Hepatocyte (in vitro differentiated cells): Measurements from ENCODE around the gene KCNG4. TPM values are rescaled to one million over a fixed set of nuclear protein-coding genes. Genes with fewer than 3 reads are reported as not detected.

Experiments used
- DNase-seq: peaks from one replicate; pipeline ENCODE4 v3.0.0-alpha.2; 2016; ENCODE audit warnings: low spot score
- H2AFZ ChIP-seq: fragments of 200-600 bp; sonication (generic); 2 replicates; pipeline ENCODE4 v1.6.0; 2016; ENCODE audit warnings: antibody characterized with exemption, mild to moderate bottlenecking
- H3K27ac ChIP-seq: fragments of 200-600 bp; sonication (generic); 2 replicates; pipeline ENCODE4 v1.5.1; 2016; ENCODE audit warnings: mild to moderate bottlenecking
- H3K27me3 ChIP-seq: fragments of 200-600 bp; sonication (generic); 2 replicates; pipeline ENCODE4 v1.6.1; 2016
- H3K36me3 ChIP-seq: fragments of 200-600 bp; sonication (generic); replicated peaks from 2 replicates; pipeline ENCODE4 v1.5.1; 2016; ENCODE audit warnings: low read depth; ENCODE audit not compliant: insufficient read depth
- H3K4me1 ChIP-seq: fragments of 200-600 bp; sonication (generic); 2 replicates; pipeline ENCODE4 v1.5.1; 2016; ENCODE audit warnings: mild to moderate bottlenecking, moderate library complexity; ENCODE audit not compliant: insufficient read depth
- H3K4me2 ChIP-seq: fragments of 200-600 bp; sonication (generic); 2 replicates; pipeline ENCODE4 v1.6.0; 2016
- H3K4me3 ChIP-seq: fragments of 200-600 bp; sonication (generic); 2 replicates; pipeline ENCODE4 v1.5.1; 2016; ENCODE audit warnings: mild to moderate bottlenecking
- H3K79me2 ChIP-seq: fragments of 200-600 bp; sonication (generic); 2 replicates; pipeline ENCODE4 v1.6.0; 2017; ENCODE audit warnings: mild to moderate bottlenecking
- H3K9me2 ChIP-seq: fragments of 200-600 bp; sonication (generic); replicated peaks from 2 replicates; pipeline ENCODE4 v1.6.0; 2017; ENCODE audit warnings: mild to moderate bottlenecking; ENCODE audit not compliant: insufficient read depth
- H3K9me3 ChIP-seq: fragments of 200-600 bp; sonication (generic); 2 replicates; pipeline ENCODE4 v1.5.1; 2016; ENCODE audit warnings: low read depth, mild to moderate bottlenecking
- H4K20me1 ChIP-seq: fragments of 200-600 bp; sonication (generic); 2 replicates; pipeline ENCODE4 v1.6.0; 2016; ENCODE audit warnings: mild to moderate bottlenecking; ENCODE audit not compliant: insufficient read depth, poor library complexity, severe bottlenecking
- CTCF ChIP-seq: fragments of 200-600 bp; sonication (generic); IDR thresholded peaks from 2 replicates; pipeline ENCODE4 v1.5.1; 2016; ENCODE audit warnings: antibody characterized with exemption, mild to moderate bottlenecking; ENCODE audit not compliant: poor library complexity
- EZH2 ChIP-seq: fragments of 200-600 bp; sonication (generic); IDR thresholded peaks from 2 replicates; pipeline ENCODE4 v1.6.1; 2016; ENCODE audit warnings: antibody characterized with exemption, mild to moderate bottlenecking, borderline replicate concordance
- EZH2phosphoT487 ChIP-seq: fragments of 200-600 bp; sonication (generic); IDR thresholded peaks from one replicate; pipeline ENCODE4 v1.6.1; 2018; ENCODE audit warnings: antibody characterized with exemption, mild to moderate bottlenecking, low read depth, moderate library complexity; ENCODE audit not compliant: unreplicated experiment, severe bottlenecking
- WGBS: methylation state at CpG from one replicate; pipeline ENCODE4 v1.1.6; 2016; ENCODE audit warnings: low lambda C conversion rate; ENCODE audit errors: missing lambda C conversion rate; 5-methylcytosine and 5-hydroxymethylcytosine counted together
- polyA plus RNA-seq: library from polyadenylated mRNA; unstranded; fragments of >200 nt; fragmentation: Nextera tagmentation; extraction: Ambion mirVana; gene quantifications from 2 replicates; pipeline ENCODE4 v1.2.1, GENCODE V29; 2016
- total RNA-seq: library from RNA; depleted of rRNA; stranded (reverse); fragments of >200 nt; gene quantifications from 2 replicates; pipeline ENCODE4 v1.2.3, GENCODE V29; 2014

KCNG4 gene
- total and polyA plus RNA-seq, 2 experiments from 2014 or later, result not detected

- no peak overlapping the region for H3K27ac ChIP-seq
- H4K20me1 ChIP-seq, result no peaks in the 10 kb centered on the region
- H2AFZ ChIP-seq, result no peak overlapping the region
- TF ChIP-seq EZH2 (no peak), CTCF (no peak), EZH2phosphoT487 (no peak)
- no peaks in the 10 kb centered on the region for H3K9me3 ChIP-seq
- H3K27me3 ChIP-seq, result peaks cover 4% of the 10 kb centered on the region
- no peaks in the 10 kb centered on the region for H3K4me1 ChIP-seq
- no peaks in the 10 kb centered on the region for H3K9me2 ChIP-seq
- H3K36me3 ChIP-seq, result no peaks in the 10 kb centered on the region
- WGBS, result 61% methylated on average over 1 of the region's 1 CpG
- no peaks in the 10 kb centered on the region for H3K79me2 ChIP-seq
- no peak overlapping the region for H3K4me3 ChIP-seq
- no peak overlapping the region for H3K4me2 ChIP-seq
- no peak for DNase-seq
Measured at GRCh38 chr16:84272740-84273320, 33.0 kb upstream of the KCNG4 start.

- Histone ChIP-seq H3K36me3 (no peaks in the 10 kb centered on the region), H3K9me2 (no peaks in the 10 kb centered on the region), H4K20me1 (no peaks in the 10 kb centered on the region), H2AFZ (no peak overlapping the region), H3K4me3 (no peak overlapping the region), H3K79me2 (no peaks in the 10 kb centered on the region), H3K27me3 (peaks cover 4% of the 10 kb centered on the region), H3K4me2 (no peak overlapping the region), H3K9me3 (no peaks in the 10 kb centered on the region), H3K4me1 (no peaks in the 10 kb centered on the region), H3K27ac (no peak overlapping the region)
- 81% methylated on average over 4 of the region's 4 CpGs for WGBS
- TF ChIP-seq CTCF (no peak), EZH2 (no peak), EZH2phosphoT487 (no peak)
- no peak for DNase-seq
Measured at GRCh38 chr16:84271866-84272265, 32.1 kb upstream of the KCNG4 start.

- no peak overlapping the region for H3K27ac ChIP-seq
- H3K9me3 ChIP-seq, result no peaks in the 10 kb centered on the region
- TF ChIP-seq EZH2, result no peak
- no peak for TF ChIP-seq CTCF
- no peak for TF ChIP-seq EZH2phosphoT487
- H3K79me2 ChIP-seq, result no peaks in the 10 kb centered on the region
- H3K4me1 ChIP-seq, result no peaks in the 10 kb centered on the region
- WGBS, result 86% methylated on average over 1 of the region's 1 CpG
- H2AFZ ChIP-seq, result no peak overlapping the region
- H3K36me3 ChIP-seq, result no peaks in the 10 kb centered on the region
- DNase-seq, result no peak
- peaks cover 4% of the 10 kb centered on the region for H3K27me3 ChIP-seq
- H4K20me1 ChIP-seq, result no peaks in the 10 kb centered on the region
- no peak overlapping the region for H3K4me2 ChIP-seq
- H3K9me2 ChIP-seq, result no peaks in the 10 kb centered on the region
- H3K4me3 ChIP-seq, result no peak overlapping the region
Measured at GRCh38 chr16:84271037-84271436, 31.2 kb upstream of the KCNG4 start.

GRCh38 chr16:84270531-84270930, 30.7 kb upstream of the KCNG4 start:
- no peak overlapping the region for H3K4me2 ChIP-seq
- TF ChIP-seq CTCF (no peak), EZH2phosphoT487 (no peak), EZH2 (no peak)
- peaks cover 4% of the 10 kb centered on the region for H3K27me3 ChIP-seq
- H3K4me3 ChIP-seq, result no peak overlapping the region
- no peaks in the 10 kb centered on the region for H3K79me2 ChIP-seq
- H3K9me3 ChIP-seq, result no peaks in the 10 kb centered on the region
- H3K36me3 ChIP-seq, result no peaks in the 10 kb centered on the region
- no peak for DNase-seq
- no peaks in the 10 kb centered on the region for H3K4me1 ChIP-seq
- H4K20me1 ChIP-seq, result no peaks in the 10 kb centered on the region
- no peak overlapping the region for H2AFZ ChIP-seq
- H3K9me2 ChIP-seq, result no peaks in the 10 kb centered on the region
- WGBS, result 92% methylated on average over 10 of the region's 10 CpGs
- no peak overlapping the region for H3K27ac ChIP-seq
